ENCODE measurements around the gene SYTL4.

The SYTL4 gene

DNA sequence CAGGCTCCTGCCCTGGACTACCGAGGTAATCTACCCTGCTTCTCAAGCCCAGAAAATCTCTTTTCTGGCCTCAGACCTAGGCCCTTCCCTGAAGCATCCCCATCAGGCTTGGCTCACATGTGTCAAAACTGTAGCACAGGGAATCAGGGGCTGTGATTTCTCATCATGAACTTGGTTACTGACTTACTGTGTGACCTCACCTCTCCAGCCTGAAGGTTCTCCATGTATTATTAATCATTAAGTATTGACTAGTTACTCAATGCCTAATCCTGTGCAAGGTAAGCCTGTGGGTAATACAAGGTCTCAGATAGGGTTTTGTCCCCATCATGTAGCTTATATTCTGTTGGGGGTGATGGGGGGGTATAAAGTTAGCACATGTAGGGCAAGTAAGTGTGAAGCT is 81.1 kb downstream of the SYTL4 start:
- no CpG with 5 or more reads among the region's 1 CpG for WGBS, 2 donors (ENCODE audit: extremely low coverage in 2 of 2, insufficient read length in 2 of 2, insufficient replicate concordance in 1 of 2)
- no peaks in the 10 kb centered on the region for H3K36me3 ChIP-seq (replicated peaks in 1 of 2; ENCODE audit: control insufficient read depth in 2 of 2, insufficient read depth in 2 of 2, low read length in 2 of 2)
- H2AK5ac ChIP-seq (ENCODE audit: low read depth, low read length), result no peak overlapping the region
- H3K27ac ChIP-seq (replicated peaks; ENCODE audit: low read length), result no peak overlapping the region
- H3K4me1 ChIP-seq (ENCODE audit: control insufficient read depth in 2 of 2, insufficient read depth in 1 of 2, low read depth in 1 of 2, low read length in 2 of 2), result peaks cover 0 to 7% of the 10 kb centered on the region in 2 donors
- no peak overlapping the region for H3K23ac ChIP-seq (ENCODE audit: low read depth, low read length, poor library complexity)
- no peaks in the 10 kb centered on the region for H3K79me1 ChIP-seq (ENCODE audit: low read depth, low read length)
- no peak overlapping the region for H3K18ac ChIP-seq (ENCODE audit: low read length)
- no peaks in the 10 kb centered on the region for H3K9me3 ChIP-seq (replicated peaks in 1 of 2; ENCODE audit: control insufficient read depth in 2 of 2, insufficient read depth in 1 of 2, low read depth in 1 of 2, low read length in 2 of 2)
- no peak overlapping the region for H3K9ac ChIP-seq (ENCODE audit: low read depth, low read length, poor library complexity)
- H2BK15ac ChIP-seq (ENCODE audit: low read length), result no peak overlapping the region
- H3K4ac ChIP-seq (ENCODE audit: low read length), result no peak overlapping the region
- H2AFZ ChIP-seq (ENCODE audit: low read length), result no peak overlapping the region
- peaks cover 0 to 3% (median 0%) of the 10 kb centered on the region in 3 experiments for H3K27me3 ChIP-seq (ENCODE audit: control insufficient read depth in 3 of 3, insufficient read depth in 3 of 3, low read depth in 1 of 3, low read length in 3 of 3)
- no peak overlapping the region for H4K91ac ChIP-seq (ENCODE audit: low read depth, low read length, poor library complexity)
- no peak overlapping the region for H4K8ac ChIP-seq (ENCODE audit: low read depth, low read length)
- no peak overlapping the region for H3K4me2 ChIP-seq (ENCODE audit: insufficient read depth, low read length, poor library complexity, severe bottlenecking)
- DNase-seq (ENCODE audit: low spot score), result no peak
- no peak overlapping the region for H2BK5ac ChIP-seq (ENCODE audit: low read length)
- no peak overlapping the region for H3K14ac ChIP-seq (ENCODE audit: low read length)
- no peak overlapping the region for H2BK12ac ChIP-seq (ENCODE audit: low read length)
- no peak overlapping the region for H2BK120ac ChIP-seq (ENCODE audit: low read depth, low read length)
- no peak overlapping the region for H3K4me3 ChIP-seq (ENCODE audit: low read length in 2 of 2)

DNA sequence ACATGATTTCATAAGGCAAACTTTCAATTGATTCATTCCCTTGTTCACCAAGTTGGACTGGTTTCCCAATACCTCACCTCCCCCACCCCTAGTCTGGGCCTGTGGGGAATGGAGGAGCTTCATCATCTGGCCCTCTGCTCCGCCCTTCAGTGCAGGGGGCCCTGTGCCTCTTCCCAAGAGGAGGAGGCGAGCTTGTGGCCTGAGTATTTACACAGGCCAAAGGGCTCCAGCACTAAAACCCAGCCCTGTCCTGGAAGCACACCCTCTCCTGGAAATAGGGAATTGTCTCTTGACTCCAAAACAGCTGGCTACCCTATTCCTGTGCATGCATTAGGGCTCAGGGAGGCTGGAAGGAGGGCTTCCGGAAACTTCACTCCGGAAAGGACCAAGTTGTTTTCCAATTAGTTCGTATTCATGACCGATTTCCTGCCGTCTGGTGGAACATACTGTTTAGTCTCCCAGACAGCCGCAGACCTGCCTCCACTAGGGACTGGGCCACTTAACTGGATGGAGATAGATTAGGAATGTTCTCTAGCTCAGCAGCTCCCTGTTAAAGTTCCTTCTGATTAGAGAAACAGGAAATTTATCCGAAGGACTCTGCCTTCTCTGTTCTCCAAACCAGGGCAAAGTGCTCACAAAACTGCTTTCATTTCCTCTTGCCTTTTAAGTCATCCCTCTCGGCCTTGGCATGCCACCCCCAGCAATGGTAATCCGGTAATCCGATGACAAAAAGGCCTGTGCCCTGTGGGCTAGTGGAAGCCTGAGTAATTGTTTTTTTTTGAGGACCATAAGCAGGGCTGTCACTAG is 82.2 kb downstream of the SYTL4 start:
- no peak overlapping the region for H4K8ac ChIP-seq (ENCODE audit: low read depth, low read length)
- no peak overlapping the region for H3K14ac ChIP-seq (ENCODE audit: low read length)
- no peak overlapping the region for H2BK12ac ChIP-seq (ENCODE audit: low read length)
- H3K4me2 ChIP-seq (ENCODE audit: insufficient read depth, low read length, poor library complexity, severe bottlenecking), result no peak overlapping the region
- H4K91ac ChIP-seq (ENCODE audit: low read depth, low read length, poor library complexity), result no peak overlapping the region
- no peak for DNase-seq (ENCODE audit: low spot score)
- H3K27ac ChIP-seq (replicated peaks; ENCODE audit: low read length), result no peak overlapping the region
- H2BK5ac ChIP-seq (ENCODE audit: low read length), result no peak overlapping the region
- H3K4me1 ChIP-seq (ENCODE audit: control insufficient read depth in 2 of 2, insufficient read depth in 1 of 2, low read depth in 1 of 2, low read length in 2 of 2), result peaks cover 0 to 7% of the 10 kb centered on the region in 2 donors
- H3K18ac ChIP-seq (ENCODE audit: low read length), result no peak overlapping the region
- H2BK15ac ChIP-seq (ENCODE audit: low read length), result no peak overlapping the region
- H3K79me1 ChIP-seq (ENCODE audit: low read depth, low read length), result no peaks in the 10 kb centered on the region
- H3K27me3 ChIP-seq (ENCODE audit: control insufficient read depth in 3 of 3, insufficient read depth in 3 of 3, low read depth in 1 of 3, low read length in 3 of 3), result peaks cover 0 to 4% (median 0%) of the 10 kb centered on the region in 3 experiments
- H2AFZ ChIP-seq (ENCODE audit: low read length), result no peak overlapping the region
- H3K4me3 ChIP-seq (ENCODE audit: low read length in 2 of 2), result no peak overlapping the region
- H3K23ac ChIP-seq (ENCODE audit: low read depth, low read length, poor library complexity), result no peak overlapping the region
- H3K36me3 ChIP-seq (replicated peaks in 1 of 2; ENCODE audit: control insufficient read depth in 2 of 2, insufficient read depth in 2 of 2, low read length in 2 of 2), result no peaks in the 10 kb centered on the region
- no peak overlapping the region for H3K9ac ChIP-seq (ENCODE audit: low read depth, low read length, poor library complexity)
- no peak overlapping the region for H2BK120ac ChIP-seq (ENCODE audit: low read depth, low read length)
- H3K4ac ChIP-seq (ENCODE audit: low read length), result no peak overlapping the region
- WGBS, 2 donors (ENCODE audit: extremely low coverage in 2 of 2, insufficient read length in 2 of 2, insufficient replicate concordance in 1 of 2), result no CpG with 5 or more reads among the region's 12 CpGs
- no peak overlapping the region for H2AK5ac ChIP-seq (ENCODE audit: low read depth, low read length)
- no peaks in the 10 kb centered on the region for H3K9me3 ChIP-seq (replicated peaks in 1 of 2; ENCODE audit: control insufficient read depth in 2 of 2, insufficient read depth in 1 of 2, low read depth in 1 of 2, low read length in 2 of 2)

- WGBS, 2 donors (ENCODE audit: extremely low coverage in 2 of 2, insufficient read length in 2 of 2, insufficient replicate concordance in 1 of 2), result no CpG with 5 or more reads among the region's 8 CpGs
- no peak for DNase-seq (ENCODE audit: low spot score)
- Histone ChIP-seq H3K9ac (ENCODE audit: low read depth, low read length, poor library complexity) (no peak overlapping the region), H2BK5ac (ENCODE audit: low read length) (no peak overlapping the region), H3K4me3 (ENCODE audit: low read length in 2 of 2) (no peak overlapping the region), H3K27me3 (ENCODE audit: control insufficient read depth in 3 of 3, insufficient read depth in 3 of 3, low read depth in 1 of 3, low read length in 3 of 3) (peaks cover 0 to 10% (median 0%) of the 10 kb centered on the region in 3 experiments), H2BK15ac (ENCODE audit: low read length) (no peak overlapping the region), H2BK120ac (ENCODE audit: low read depth, low read length) (no peak overlapping the region), H4K8ac (ENCODE audit: low read depth, low read length) (no peak overlapping the region), H3K4me1 (ENCODE audit: control insufficient read depth in 2 of 2, insufficient read depth in 1 of 2, low read depth in 1 of 2, low read length in 2 of 2) (peaks cover 0 to 7% of the 10 kb centered on the region in 2 donors), H3K36me3 (replicated peaks in 1 of 2; ENCODE audit: control insufficient read depth in 2 of 2, insufficient read depth in 2 of 2, low read length in 2 of 2) (no peaks in the 10 kb centered on the region), H3K14ac (ENCODE audit: low read length) (no peak overlapping the region), H2BK12ac (ENCODE audit: low read length) (no peak overlapping the region), H3K79me1 (ENCODE audit: low read depth, low read length) (no peaks in the 10 kb centered on the region), H3K27ac (replicated peaks; ENCODE audit: low read length) (no peak overlapping the region), H4K91ac (ENCODE audit: low read depth, low read length, poor library complexity) (no peak overlapping the region), H3K4me2 (ENCODE audit: insufficient read depth, low read length, poor library complexity, severe bottlenecking) (no peak overlapping the region), H3K4ac (ENCODE audit: low read length) (no peak overlapping the region), H3K18ac (ENCODE audit: low read length) (no peak overlapping the region), H3K23ac (ENCODE audit: low read depth, low read length, poor library complexity) (no peak overlapping the region), H2AFZ (ENCODE audit: low read length) (no peak overlapping the region), H2AK5ac (ENCODE audit: low read depth, low read length) (no peak overlapping the region), H3K9me3 (replicated peaks in 1 of 2; ENCODE audit: control insufficient read depth in 2 of 2, insufficient read depth in 1 of 2, low read depth in 1 of 2, low read length in 2 of 2) (no peaks in the 10 kb centered on the region)
Measured at GRCh38 chrX:100648458-100649417, 83.2 kb downstream of the SYTL4 start.

- no peak overlapping the region for H4K8ac ChIP-seq (ENCODE audit: low read depth, low read length)
- H2BK5ac ChIP-seq (ENCODE audit: low read length), result no peak overlapping the region
- H3K36me3 ChIP-seq (replicated peaks in 1 of 2; ENCODE audit: control insufficient read depth in 2 of 2, insufficient read depth in 2 of 2, low read length in 2 of 2), result no peaks in the 10 kb centered on the region
- peaks cover 0 to 7% of the 10 kb centered on the region in 2 donors for H3K4me1 ChIP-seq (ENCODE audit: control insufficient read depth in 2 of 2, insufficient read depth in 1 of 2, low read depth in 1 of 2, low read length in 2 of 2)
- no peak overlapping the region for H2BK15ac ChIP-seq (ENCODE audit: low read length)
- H3K4me2 ChIP-seq (ENCODE audit: insufficient read depth, low read length, poor library complexity, severe bottlenecking), result no peak overlapping the region
- H3K4ac ChIP-seq (ENCODE audit: low read length), result no peak overlapping the region
- H2AFZ ChIP-seq (ENCODE audit: low read length), result no peak overlapping the region
- no peak overlapping the region for H3K4me3 ChIP-seq (ENCODE audit: low read length in 2 of 2)
- H3K14ac ChIP-seq (ENCODE audit: low read length), result no peak overlapping the region
- H3K18ac ChIP-seq (ENCODE audit: low read length), result no peak overlapping the region
- no CpG with 5 or more reads among the region's 2 CpGs for WGBS, 2 donors (ENCODE audit: extremely low coverage in 2 of 2, insufficient read length in 2 of 2, insufficient replicate concordance in 1 of 2)
- no peak overlapping the region for H4K91ac ChIP-seq (ENCODE audit: low read depth, low read length, poor library complexity)
- no peaks in the 10 kb centered on the region for H3K79me1 ChIP-seq (ENCODE audit: low read depth, low read length)
- peaks cover 0 to 8% (median 0%) of the 10 kb centered on the region in 3 experiments for H3K27me3 ChIP-seq (ENCODE audit: control insufficient read depth in 3 of 3, insufficient read depth in 3 of 3, low read depth in 1 of 3, low read length in 3 of 3)
- H2BK120ac ChIP-seq (ENCODE audit: low read depth, low read length), result no peak overlapping the region
- no peak for DNase-seq (ENCODE audit: low spot score)
- no peak overlapping the region for H3K9ac ChIP-seq (ENCODE audit: low read depth, low read length, poor library complexity)
- no peak overlapping the region for H3K27ac ChIP-seq (replicated peaks; ENCODE audit: low read length)
- no peak overlapping the region for H2AK5ac ChIP-seq (ENCODE audit: low read depth, low read length)
- no peak overlapping the region for H3K23ac ChIP-seq (ENCODE audit: low read depth, low read length, poor library complexity)
- no peak overlapping the region for H2BK12ac ChIP-seq (ENCODE audit: low read length)
- H3K9me3 ChIP-seq (replicated peaks in 1 of 2; ENCODE audit: control insufficient read depth in 2 of 2, insufficient read depth in 1 of 2, low read depth in 1 of 2, low read length in 2 of 2), result no peaks in the 10 kb centered on the region
Measured at GRCh38 chrX:100647739-100648138, 84.2 kb downstream of the SYTL4 start.

All from neuronal stem cell (in vitro differentiated cells).